Peyer's patch (tissue), 4 donors: ENCODE measurements around the gene CACNB2. TPM values are rescaled to one million over a fixed set of nuclear protein-coding genes. Genes with fewer than 3 reads are reported as not detected.

Experiments used
- DNase-seq, 3 donors: peaks; one replicate each; pipeline ENCODE4 v3.0.0-alpha.2; 2017 to 2019
- H3K27ac ChIP-seq, 4 donors: fragments of 200-600 bp; sonication (generic); one replicate each; pipeline ENCODE4 v1.5.1; 2016 to 2019
- H3K27me3 ChIP-seq, 2 donors: fragments of 200-600 bp; sonication (generic); one replicate each; pipeline ENCODE4 v1.5.1; 2019
- H3K36me3 ChIP-seq, 3 donors: fragments of 200-600 bp; sonication (generic); one replicate each; pipeline ENCODE4 v1.5.1; 2016 to 2019
- H3K4me1 ChIP-seq, 4 donors: fragments of 200-600 bp; sonication (generic); one replicate each; pipeline ENCODE4 v1.5.1; 2016 to 2019
- H3K4me3 ChIP-seq, 4 donors: fragments of 200-600 bp; sonication (generic); 1 replicate in 3 of 4; 2 replicates in 1 of 4; pipeline ENCODE4 v1.5.1; 2016 to 2019; ENCODE audit warnings: mild to moderate bottlenecking in 1 of 4
- H3K9me3 ChIP-seq, 4 donors: fragments of 200-600 bp; sonication (generic); one replicate each; pipeline ENCODE4 v1.5.1; 2016 to 2019; ENCODE audit warnings: mild to moderate bottlenecking in 1 of 4
- POLR2A ChIP-seq, 2 donors: fragments of 450-650 bp; IDR thresholded peaks; one replicate each; pipeline ENCODE4 v1.5.1; 2017; ENCODE audit warnings: antibody characterized with exemption in 2 of 2, mild to moderate bottlenecking in 2 of 2, moderate library complexity in 2 of 2
- total RNA-seq, 4 donors: library from RNA; depleted of rRNA; stranded (reverse); fragments of >200 nt; gene quantifications; one replicate each; pipeline ENCODE4 v1.1.0, GENCODE V29; 2016
- TF ChIP-seq, protein P1 (sequence below), 6 experiments: fragments of 450-650 bp in 4 of 6; fragments of 200-600 bp in 2 of 6; sonication (generic) in 1 of 6; IDR thresholded peaks; one replicate each; pipeline ENCODE4 v1.5.1; 2017 to 2019; ENCODE audit warnings: antibody characterized with exemption in 6 of 6, mild to moderate bottlenecking in 3 of 6, moderate library complexity in 1 of 6

Gene CACNB2
- total RNA-seq, 4 donors from 2014 or later: 35.4 to 80.8 (median 48.2) TPM

DNA sequence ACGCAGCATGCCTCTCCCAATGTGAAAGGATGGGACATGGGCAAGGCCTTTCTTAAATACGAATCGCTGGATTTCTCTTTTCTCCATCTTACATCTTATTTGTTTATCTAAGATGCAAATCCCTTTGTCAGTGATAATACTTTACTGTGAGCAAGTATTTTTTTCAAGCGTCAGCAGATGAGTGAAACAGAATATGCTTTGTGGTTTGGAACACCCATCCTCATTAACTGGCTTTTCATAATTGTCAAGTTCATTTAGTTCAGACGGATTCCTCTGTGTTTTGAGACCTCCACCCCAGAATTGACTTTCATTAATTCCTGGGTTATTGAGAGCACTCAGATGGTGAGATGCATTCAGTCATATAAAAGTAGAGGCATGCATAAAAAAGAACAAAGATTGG, 361.4 kb downstream of the CACNB2 start:
- Histone ChIP-seq H3K36me3 (no peaks in the 10 kb centered on the region), H3K9me3 (no peaks in the 10 kb centered on the region), H3K27ac (no peak overlapping the region), H3K4me1 (no peaks in the 10 kb centered on the region), H3K27me3 (no peaks in the 10 kb centered on the region), H3K4me3 (no peak overlapping the region)
- DNase-seq: no peak
- TF ChIP-seq, protein P1, sequence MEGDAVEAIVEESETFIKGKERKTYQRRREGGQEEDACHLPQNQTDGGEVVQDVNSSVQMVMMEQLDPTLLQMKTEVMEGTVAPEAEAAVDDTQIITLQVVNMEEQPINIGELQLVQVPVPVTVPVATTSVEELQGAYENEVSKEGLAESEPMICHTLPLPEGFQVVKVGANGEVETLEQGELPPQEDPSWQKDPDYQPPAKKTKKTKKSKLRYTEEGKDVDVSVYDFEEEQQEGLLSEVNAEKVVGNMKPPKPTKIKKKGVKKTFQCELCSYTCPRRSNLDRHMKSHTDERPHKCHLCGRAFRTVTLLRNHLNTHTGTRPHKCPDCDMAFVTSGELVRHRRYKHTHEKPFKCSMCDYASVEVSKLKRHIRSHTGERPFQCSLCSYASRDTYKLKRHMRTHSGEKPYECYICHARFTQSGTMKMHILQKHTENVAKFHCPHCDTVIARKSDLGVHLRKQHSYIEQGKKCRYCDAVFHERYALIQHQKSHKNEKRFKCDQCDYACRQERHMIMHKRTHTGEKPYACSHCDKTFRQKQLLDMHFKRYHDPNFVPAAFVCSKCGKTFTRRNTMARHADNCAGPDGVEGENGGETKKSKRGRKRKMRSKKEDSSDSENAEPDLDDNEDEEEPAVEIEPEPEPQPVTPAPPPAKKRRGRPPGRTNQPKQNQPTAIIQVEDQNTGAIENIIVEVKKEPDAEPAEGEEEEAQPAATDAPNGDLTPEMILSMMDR (IDR thresholded peaks at IDR 0.05): no peak
- no peak for TF ChIP-seq POLR2A (IDR thresholded peaks at IDR 0.05)

DNA sequence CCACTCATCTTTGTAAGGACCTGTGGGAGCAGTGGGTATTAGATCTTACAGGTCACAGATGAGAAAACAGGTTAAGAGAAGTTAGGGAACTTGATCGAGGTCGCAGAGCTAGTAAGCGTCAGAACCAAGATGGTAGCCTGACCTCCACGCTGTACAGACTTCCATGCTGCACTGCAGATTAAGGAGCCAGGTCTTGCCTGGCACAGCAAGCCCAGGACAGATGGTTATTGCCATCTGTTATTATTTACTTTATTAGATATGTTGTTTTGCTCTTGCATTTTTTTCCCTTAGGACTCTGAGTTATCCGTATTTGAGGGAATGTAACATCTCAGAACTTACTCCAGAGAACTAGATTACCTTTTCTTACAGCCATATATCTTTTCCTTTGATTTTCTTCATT, 363.9 kb downstream of the CACNB2 start:
- Histone ChIP-seq H3K27me3 (no peaks in the 10 kb centered on the region), H3K27ac (no peak overlapping the region), H3K36me3 (no peaks in the 10 kb centered on the region), H3K4me1 (no peaks in the 10 kb centered on the region), H3K9me3 (no peaks in the 10 kb centered on the region), H3K4me3 (no peak overlapping the region)
- TF ChIP-seq POLR2A (IDR thresholded peaks at IDR 0.05): no peak
- TF ChIP-seq, protein P1 (IDR thresholded peaks at IDR 0.05): no peak
- DNase-seq: no peak

DNA sequence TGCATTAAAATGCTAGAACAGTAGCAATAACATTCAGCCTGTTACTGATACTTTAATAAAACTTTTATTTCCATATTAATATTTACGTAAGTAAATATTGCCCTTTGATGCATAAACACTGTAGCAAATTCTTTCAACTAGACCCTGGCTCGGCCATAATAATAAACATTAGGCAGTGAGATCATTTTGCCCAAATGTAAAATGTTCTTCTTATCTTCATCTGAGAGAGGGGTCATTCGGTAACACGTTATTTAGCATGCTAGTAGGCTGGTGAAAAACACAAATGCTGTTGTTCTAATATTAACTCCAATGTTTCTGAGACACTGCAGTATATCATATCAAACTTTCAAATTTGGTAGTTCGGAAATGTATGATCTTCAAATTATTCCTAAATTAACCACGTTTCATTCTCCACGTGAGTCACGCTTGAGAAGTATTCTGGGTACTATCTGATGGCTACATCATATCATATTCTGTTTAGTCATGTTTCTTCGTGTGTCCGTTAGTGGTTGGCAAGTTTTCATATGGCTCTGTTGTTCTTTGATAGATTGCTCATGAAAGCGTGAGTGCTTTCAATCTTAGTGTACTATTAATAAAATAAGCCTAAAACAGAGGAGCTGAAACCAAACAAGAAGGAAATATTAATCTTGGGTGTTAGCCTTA, 365.4 kb downstream of the CACNB2 start:
- Histone ChIP-seq H3K27me3 (no peaks in the 10 kb centered on the region), H3K27ac (no peak overlapping the region), H3K9me3 (no peaks in the 10 kb centered on the region), H3K36me3 (no peaks in the 10 kb centered on the region), H3K4me3 (no peak overlapping the region), H3K4me1 (no peaks in the 10 kb centered on the region)
- DNase-seq: no peak
- TF ChIP-seq POLR2A (IDR thresholded peaks at IDR 0.05): no peak
- TF ChIP-seq, protein P1 (IDR thresholded peaks at IDR 0.05): no peak

DNA sequence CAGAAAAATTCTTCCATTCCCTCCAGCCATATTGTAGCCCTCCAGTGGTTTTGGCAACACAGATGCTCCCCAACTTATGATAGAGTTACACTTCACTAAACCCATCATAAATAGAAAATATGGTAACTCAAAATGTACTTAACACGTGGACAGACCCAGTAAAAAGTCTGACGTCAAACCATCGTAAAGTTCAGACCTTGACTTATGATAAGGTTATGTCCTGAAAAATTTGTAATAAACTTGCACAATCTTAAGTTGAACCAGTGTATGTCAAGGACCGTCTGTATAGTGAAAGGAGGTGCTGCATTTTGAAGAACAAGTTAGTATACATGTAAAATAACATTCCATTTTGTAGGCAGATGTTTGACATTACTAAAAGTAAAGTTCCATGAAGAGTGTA, 368.4 kb downstream of the CACNB2 start:
- TF ChIP-seq, protein P1 (IDR thresholded peaks at IDR 0.05): no peak
- no peak for TF ChIP-seq POLR2A (IDR thresholded peaks at IDR 0.05)
- no peak overlapping the region for H3K27ac ChIP-seq
- DNase-seq: no peak
- H3K4me3 ChIP-seq: no peak overlapping the region
- H3K36me3 ChIP-seq: peaks cover 0 to 4% (median 0%) of the 10 kb centered on the region in 3 donors
- H3K9me3 ChIP-seq: no peaks in the 10 kb centered on the region
- H3K4me1 ChIP-seq: no peaks in the 10 kb centered on the region
- no peaks in the 10 kb centered on the region for H3K27me3 ChIP-seq

DNA sequence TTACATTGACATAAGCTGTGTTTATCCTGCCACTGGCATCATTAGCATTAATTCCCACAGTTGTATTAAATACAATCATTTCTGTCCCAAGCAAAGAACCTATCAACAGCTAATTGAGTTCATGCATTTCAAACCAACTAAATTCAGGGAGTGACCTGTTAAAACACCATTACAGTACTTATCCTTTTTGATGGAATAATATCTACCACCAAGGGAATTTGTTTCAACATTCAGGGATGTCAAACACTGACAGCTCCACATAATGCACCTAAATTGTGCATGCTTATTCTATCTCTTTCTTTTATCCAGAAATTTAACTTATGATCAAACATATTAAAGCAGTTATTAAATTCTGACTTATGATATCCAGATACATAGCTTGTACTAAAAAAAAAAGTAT, 374.3 kb downstream of the CACNB2 start:
- Histone ChIP-seq H3K4me1 (no peaks in the 10 kb centered on the region), H3K27ac (no peak overlapping the region), H3K9me3 (no peaks in the 10 kb centered on the region), H3K4me3 (no peak overlapping the region), H3K36me3 (peaks cover 0 to 9% (median 0%) of the 10 kb centered on the region in 3 donors), H3K27me3 (no peaks in the 10 kb centered on the region)
- DNase-seq: no peak
- TF ChIP-seq, protein P1 (IDR thresholded peaks at IDR 0.05): no peak
- no peak for TF ChIP-seq POLR2A (IDR thresholded peaks at IDR 0.05)
